ENCODE measurements around the gene EFNA5.

DNA sequence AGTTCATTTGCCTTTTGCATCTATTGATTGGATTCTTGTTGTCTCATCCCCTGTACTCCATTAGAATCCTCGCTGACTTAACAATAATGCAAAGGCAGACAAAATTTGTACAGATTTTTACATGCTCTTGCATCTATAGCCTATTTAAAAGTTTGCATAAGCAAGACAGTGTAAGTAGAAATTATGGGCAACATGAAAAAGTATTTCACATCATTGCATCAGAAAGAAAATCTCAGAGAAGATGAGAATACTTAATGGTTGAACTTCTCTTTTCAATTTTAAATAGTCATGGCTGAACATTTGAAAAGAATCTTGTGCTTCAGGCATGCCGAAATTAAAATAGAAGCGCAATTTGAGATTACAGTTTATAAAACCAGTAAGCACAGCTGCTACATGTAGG is 226.4 kb downstream of the EFNA5 start:
- TF ChIP-seq, protein P1, sequence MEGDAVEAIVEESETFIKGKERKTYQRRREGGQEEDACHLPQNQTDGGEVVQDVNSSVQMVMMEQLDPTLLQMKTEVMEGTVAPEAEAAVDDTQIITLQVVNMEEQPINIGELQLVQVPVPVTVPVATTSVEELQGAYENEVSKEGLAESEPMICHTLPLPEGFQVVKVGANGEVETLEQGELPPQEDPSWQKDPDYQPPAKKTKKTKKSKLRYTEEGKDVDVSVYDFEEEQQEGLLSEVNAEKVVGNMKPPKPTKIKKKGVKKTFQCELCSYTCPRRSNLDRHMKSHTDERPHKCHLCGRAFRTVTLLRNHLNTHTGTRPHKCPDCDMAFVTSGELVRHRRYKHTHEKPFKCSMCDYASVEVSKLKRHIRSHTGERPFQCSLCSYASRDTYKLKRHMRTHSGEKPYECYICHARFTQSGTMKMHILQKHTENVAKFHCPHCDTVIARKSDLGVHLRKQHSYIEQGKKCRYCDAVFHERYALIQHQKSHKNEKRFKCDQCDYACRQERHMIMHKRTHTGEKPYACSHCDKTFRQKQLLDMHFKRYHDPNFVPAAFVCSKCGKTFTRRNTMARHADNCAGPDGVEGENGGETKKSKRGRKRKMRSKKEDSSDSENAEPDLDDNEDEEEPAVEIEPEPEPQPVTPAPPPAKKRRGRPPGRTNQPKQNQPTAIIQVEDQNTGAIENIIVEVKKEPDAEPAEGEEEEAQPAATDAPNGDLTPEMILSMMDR (IDR thresholded peaks at IDR 0.05), result no peak
- TF ChIP-seq POLR2A (IDR thresholded peaks at IDR 0.05) (no peak), POLR2AphosphoS5 (IDR thresholded peaks at IDR 0.05; ENCODE audit: insufficient read depth in 1 of 2, low read depth in 1 of 2) (no peak)

Measured in vagina (tissue), 2 donors.